HepG2 (cell line): Measurements from ENCODE around the gene KCNK5.

Experiments used
- CTCF ChIP-seq: sonication (generic); formaldehyde crosslinking; IDR thresholded peaks from 2 replicates; pipeline ENCODE4 v1.5.0; 2020; ENCODE audit warnings: mild to moderate bottlenecking, missing genetic modification reagents, moderate library complexity
- FOSL1 ChIP-seq: sonication (generic); formaldehyde crosslinking; IDR thresholded peaks from 2 replicates; pipeline ENCODE4 v1.9.0; 2021; ENCODE audit warnings: missing genetic modification reagents, borderline replicate concordance
- MXI1 ChIP-seq: IDR thresholded peaks from 3 replicates; pipeline ENCODE4 v1.6.1; 2012; ENCODE audit warnings: low read depth, low read length, inconsistent platforms, borderline replicate concordance
- USF2 ChIP-seq, 2 experiments: sonication (generic) in 1 of 2; formaldehyde crosslinking in 1 of 2; IDR thresholded peaks; 2 replicates each; pipeline versions ENCODE4 v1.5.1 to v1.6.1; 2011 to 2020; ENCODE audit warnings: borderline replicate concordance in 1 of 2, low read depth in 1 of 2, low read length in 1 of 2, mild to moderate bottlenecking in 1 of 2, missing genetic modification reagents in 1 of 2, moderate library complexity in 1 of 2
- ZNF260 ChIP-seq: sonication (generic); formaldehyde crosslinking; IDR thresholded peaks from 2 replicates; pipeline ENCODE4 v1.4.0; 2020; ENCODE audit warnings: missing genetic modification reagents, low read depth, mild to moderate bottlenecking, borderline replicate concordance
- ZNF747 ChIP-seq: sonication (generic); formaldehyde crosslinking; IDR thresholded peaks from 2 replicates; pipeline ENCODE4 v1.8.1; 2023; ENCODE audit warnings: missing genetic modification reagents, mild to moderate bottlenecking, borderline replicate concordance

- TF ChIP-seq USF2 (IDR thresholded peaks at IDR 0.05; ENCODE audit: low read depth, low read length) (no peak), USF2 (CRISPR knock-in tag; IDR thresholded peaks at IDR 0.05; ENCODE audit: borderline replicate concordance) (no peak), ZNF747 (CRISPR knock-in tag) (no peak), FOSL1 (CRISPR knock-in tag) (no peak), CTCF (CRISPR knock-in tag) (no peak), MXI1 (no peak), ZNF260 (no peak)
These were observed 30.7 kb downstream of the KCNK5 start for GRCh38 chr6:39198528-39198927.
